Loucy (cell line): ENCODE measurements around the gene SCD5.

Experiments
- H2AFZ ChIP-seq: fragments of 200-600 bp; sonication (generic); 2 replicates; pipeline ENCODE4 v1.6.0; 2016; ENCODE audit warnings: antibody characterized with exemption, mild to moderate bottlenecking, low read length, moderate library complexity
- H3F3A ChIP-seq: fragments of 200-600 bp; 2 replicates; pipeline ENCODE4 v1.6.0; 2016; ENCODE audit warnings: antibody characterized with exemption, low read depth, mild to moderate bottlenecking
- H3K27me3 ChIP-seq: fragments of 200-600 bp; sonication (generic); 2 replicates; pipeline ENCODE4 v1.6.1; 2014; ENCODE audit warnings: low read length, mild to moderate bottlenecking; ENCODE audit not compliant: insufficient read depth, poor library complexity, severe bottlenecking
- H3K36me3 ChIP-seq: fragments of 200-600 bp; sonication (generic); 2 replicates; pipeline ENCODE4 v1.6.1; 2016; ENCODE audit warnings: low read length; ENCODE audit not compliant: insufficient read depth
- H3K4me1 ChIP-seq: fragments of 200-600 bp; sonication (generic); 2 replicates; pipeline ENCODE4 v1.5.1; 2014; ENCODE audit warnings: low read length, mild to moderate bottlenecking; ENCODE audit not compliant: insufficient read depth, poor library complexity, severe bottlenecking
- H3K4me2 ChIP-seq: fragments of 200-600 bp; sonication (generic); 2 replicates; pipeline ENCODE4 v1.6.0; 2014; ENCODE audit warnings: antibody characterized with exemption, low read length, low read depth, mild to moderate bottlenecking; ENCODE audit not compliant: poor library complexity, severe bottlenecking
- H3K4me3 ChIP-seq: fragments of 200-600 bp; sonication (generic); 2 replicates; pipeline ENCODE4 v1.5.1; 2014; ENCODE audit warnings: low read length, mild to moderate bottlenecking, mixed read lengths; ENCODE audit not compliant: poor library complexity, severe bottlenecking
- H3K79me2 ChIP-seq: fragments of 200-600 bp; sonication (generic); 2 replicates; pipeline ENCODE4 v1.6.1; 2014; ENCODE audit warnings: low read length; ENCODE audit not compliant: insufficient read depth
- H3K9ac ChIP-seq: fragments of 200-600 bp; sonication (generic); 2 replicates; pipeline ENCODE4 v1.6.0; 2014; ENCODE audit warnings: mild to moderate bottlenecking, low read depth, low read length, moderate library complexity; ENCODE audit not compliant: poor library complexity, severe bottlenecking
- H3K9me2 ChIP-seq: fragments of 200-600 bp; sonication (generic); replicated peaks from 2 replicates; pipeline ENCODE4 v1.6.1; 2016; ENCODE audit warnings: low read depth, low read length, mixed read lengths
- H3K9me3 ChIP-seq: fragments of 200-600 bp; sonication (generic); 2 replicates; pipeline ENCODE4 v1.6.1; 2014; ENCODE audit warnings: mild to moderate bottlenecking, antibody characterized with exemption, low read length, low read depth; ENCODE audit not compliant: insufficient read depth
- H4K20me1 ChIP-seq: fragments of 200-600 bp; sonication (generic); 2 replicates; pipeline ENCODE4 v1.6.0; 2014; ENCODE audit warnings: antibody characterized with exemption, low read length, mild to moderate bottlenecking; ENCODE audit not compliant: insufficient read depth, poor library complexity, severe bottlenecking
- EZH2phosphoT487 ChIP-seq: fragments of 200-600 bp; IDR thresholded peaks from 2 replicates; pipeline ENCODE4 v1.6.1; 2018; ENCODE audit warnings: antibody characterized with exemption, mild to moderate bottlenecking, moderate library complexity, borderline replicate concordance
- TF ChIP-seq, protein P1 (sequence below): fragments of 200-600 bp; sonication (generic); conservative IDR thresholded peaks from 2 replicates; pipeline ENCODE4 v1.5.1; 2014; ENCODE audit warnings: mild to moderate bottlenecking, antibody characterized with exemption, low read length

The SCD5 gene

DNA sequence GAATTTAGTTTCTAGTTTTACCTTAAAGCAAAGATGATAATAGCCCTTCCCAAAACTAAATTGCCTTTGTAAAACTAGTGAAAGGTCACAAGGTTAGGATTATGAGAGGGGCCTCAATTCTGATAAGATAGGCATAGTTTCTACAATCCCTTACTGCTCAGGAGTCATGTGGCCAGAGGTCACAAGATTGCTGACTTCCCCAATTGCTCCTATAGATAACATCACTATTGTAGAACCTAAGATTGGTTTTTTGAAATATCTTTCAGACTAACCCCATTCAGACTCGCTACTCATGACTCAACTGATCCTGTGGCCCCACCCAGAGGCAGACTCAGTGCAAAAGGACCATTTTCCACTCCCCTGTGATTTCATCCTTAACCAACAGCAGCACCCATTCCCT, 70.3 kb downstream of the SCD5 start:
- Histone ChIP-seq H3K36me3 (no peaks in the 10 kb centered on the region), H3K79me2 (0 out of 2 replicates have a peak, but pooled peaks cover 3% of the 10 kb centered on the region), H3K9me2 (no peaks in the 10 kb centered on the region), H3K27me3 (no peaks in the 10 kb centered on the region), H4K20me1 (no peaks in the 10 kb centered on the region), H2AFZ (no peak overlapping the region), H3K4me2 (no peak overlapping the region), H3K4me3 (no peak overlapping the region), H3K4me1 (no peaks in the 10 kb centered on the region), H3F3A (no peaks in the 10 kb centered on the region), H3K9ac (no peak overlapping the region), H3K9me3 (peaks cover 4% of the 10 kb centered on the region; the same call in 1 of the 2 replicates)
- TF ChIP-seq, protein P1, sequence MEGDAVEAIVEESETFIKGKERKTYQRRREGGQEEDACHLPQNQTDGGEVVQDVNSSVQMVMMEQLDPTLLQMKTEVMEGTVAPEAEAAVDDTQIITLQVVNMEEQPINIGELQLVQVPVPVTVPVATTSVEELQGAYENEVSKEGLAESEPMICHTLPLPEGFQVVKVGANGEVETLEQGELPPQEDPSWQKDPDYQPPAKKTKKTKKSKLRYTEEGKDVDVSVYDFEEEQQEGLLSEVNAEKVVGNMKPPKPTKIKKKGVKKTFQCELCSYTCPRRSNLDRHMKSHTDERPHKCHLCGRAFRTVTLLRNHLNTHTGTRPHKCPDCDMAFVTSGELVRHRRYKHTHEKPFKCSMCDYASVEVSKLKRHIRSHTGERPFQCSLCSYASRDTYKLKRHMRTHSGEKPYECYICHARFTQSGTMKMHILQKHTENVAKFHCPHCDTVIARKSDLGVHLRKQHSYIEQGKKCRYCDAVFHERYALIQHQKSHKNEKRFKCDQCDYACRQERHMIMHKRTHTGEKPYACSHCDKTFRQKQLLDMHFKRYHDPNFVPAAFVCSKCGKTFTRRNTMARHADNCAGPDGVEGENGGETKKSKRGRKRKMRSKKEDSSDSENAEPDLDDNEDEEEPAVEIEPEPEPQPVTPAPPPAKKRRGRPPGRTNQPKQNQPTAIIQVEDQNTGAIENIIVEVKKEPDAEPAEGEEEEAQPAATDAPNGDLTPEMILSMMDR, result no peak
- no peak for TF ChIP-seq EZH2phosphoT487

DNA sequence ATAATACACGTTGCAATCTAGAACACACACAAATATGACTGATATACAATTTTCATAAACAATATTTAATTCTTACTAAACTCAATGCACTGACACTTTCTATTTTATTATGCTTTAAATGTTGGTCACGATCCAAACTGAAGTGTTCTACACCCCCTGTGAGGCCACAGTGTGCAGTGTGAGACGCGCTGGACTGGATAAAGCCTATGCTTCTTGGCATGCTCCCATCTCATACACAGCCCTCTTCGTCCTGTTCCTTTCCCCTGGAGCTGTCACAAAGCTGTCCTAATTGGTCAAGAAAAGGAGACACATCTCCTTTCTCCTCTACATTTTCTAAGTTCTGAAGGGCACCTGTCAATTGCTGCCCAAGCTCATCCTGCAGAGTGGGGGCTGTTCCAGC, 72.0 kb downstream of the SCD5 start:
- H4K20me1 ChIP-seq, result no peaks in the 10 kb centered on the region
- no peaks in the 10 kb centered on the region for H3K27me3 ChIP-seq
- H3K4me2 ChIP-seq, result no peak overlapping the region
- no peaks in the 10 kb centered on the region for H3K79me2 ChIP-seq
- no peaks in the 10 kb centered on the region for H3F3A ChIP-seq
- no peaks in the 10 kb centered on the region for H3K9me2 ChIP-seq
- no peaks in the 10 kb centered on the region for H3K4me1 ChIP-seq
- H3K9me3 ChIP-seq, result peaks cover 4% of the 10 kb centered on the region; the same call in 1 of the 2 replicates
- TF ChIP-seq, protein P1, result no peak
- no peak for TF ChIP-seq EZH2phosphoT487
- no peaks in the 10 kb centered on the region for H3K36me3 ChIP-seq
- no peak overlapping the region for H2AFZ ChIP-seq
- no peak overlapping the region for H3K9ac ChIP-seq
- H3K4me3 ChIP-seq, result no peak overlapping the region

DNA sequence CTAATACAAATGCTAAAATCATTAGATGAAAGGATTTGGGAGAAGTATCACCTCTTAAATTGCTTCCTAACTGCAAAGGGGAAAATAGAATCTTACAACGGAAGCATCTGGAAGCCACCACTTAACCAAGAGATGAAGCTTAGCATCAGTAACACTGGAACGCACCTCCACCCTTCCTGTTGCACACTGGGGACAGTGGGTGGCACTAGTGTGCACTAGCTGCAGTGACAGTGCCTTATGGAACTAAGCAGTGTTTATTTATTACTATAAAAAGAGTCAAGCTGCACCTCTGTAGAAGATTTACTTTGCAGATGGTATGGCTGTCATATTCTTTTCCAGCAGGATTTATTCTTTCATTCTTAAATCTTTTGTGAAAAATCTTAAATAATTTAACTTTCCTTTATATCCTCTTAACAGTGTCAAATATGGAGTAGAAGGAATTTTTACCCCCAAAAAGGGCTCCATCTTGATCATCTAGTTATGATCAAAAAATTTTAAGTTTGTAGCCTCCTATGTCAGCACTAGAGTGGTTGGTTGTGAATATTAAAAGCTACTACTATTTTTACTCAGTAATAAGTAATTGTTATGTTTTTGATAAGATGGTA, 76.7 kb downstream of the SCD5 start:
- no peak overlapping the region for H3K4me3 ChIP-seq
- H3K9me3 ChIP-seq, result no peaks in the 10 kb centered on the region
- no peaks in the 10 kb centered on the region for H3F3A ChIP-seq
- no peaks in the 10 kb centered on the region for H3K36me3 ChIP-seq
- no peaks in the 10 kb centered on the region for H4K20me1 ChIP-seq
- TF ChIP-seq, protein P1, result peak; percentile 69
- TF ChIP-seq EZH2phosphoT487, result no peak
- no peak overlapping the region for H3K4me2 ChIP-seq
- H3K9me2 ChIP-seq, result no peaks in the 10 kb centered on the region
- H3K9ac ChIP-seq, result no peak overlapping the region
- H3K79me2 ChIP-seq, result no peaks in the 10 kb centered on the region
- no peak overlapping the region for H2AFZ ChIP-seq
- no peaks in the 10 kb centered on the region for H3K4me1 ChIP-seq
- H3K27me3 ChIP-seq, result no peaks in the 10 kb centered on the region
